Left cardiac atrium (tissue), 4 donors: Measurements from ENCODE around the gene HES2. TPM values are rescaled to one million over a fixed set of nuclear protein-coding genes. Genes with fewer than 3 reads are reported as not detected.
"Not testable (repeated sequence)": the region's sequence is repeated elsewhere in the genome, so short reads cannot be mapped to it uniquely, and the experiment has no call there.

Experiments used
- ATAC-seq, 2 donors: fragments of 200-7000 bp; cut with Tn5 transposase; one replicate each; pipeline ENCODE4 v1.9.1; 2020; ENCODE audit warnings: mild to moderate bottlenecking in 2 of 2, moderate library complexity in 2 of 2
- DNase-seq: peaks from one replicate; pipeline ENCODE4 v3.0.0-alpha.2; 2020
- intact Hi-C, 2 donors: fragments of 100-400 bp; cut with DNase I; formaldehyde crosslinking; loops; one replicate each; pipeline versions ENCODE4 v1.14.1 to v1.15.1; 2022 to 2023
- total RNA-seq, 2 donors: library from RNA; stranded (reverse); fragmentation: NEBNext Ultra II Directional; extraction: Animal tissue kit (Norgen Biotek cat#: 25700); gene quantifications; one replicate each; pipeline ENCODE4 v1.2.1, GENCODE V29; 2021
- donor health status: DM: no; HTN: yes; CAD: no.
- donor health status: DM: no; HTN: yes; CAD: no; lungs with severe emphysema.
- donor health status: DM: yes; HTN: yes; CAD: no.
- donor health status: Dilated cardiomyopathy.

Gene HES2
- total RNA-seq, 2 donors from 2014 or later, result 0.37 TPM; not detected in 1

DNA sequence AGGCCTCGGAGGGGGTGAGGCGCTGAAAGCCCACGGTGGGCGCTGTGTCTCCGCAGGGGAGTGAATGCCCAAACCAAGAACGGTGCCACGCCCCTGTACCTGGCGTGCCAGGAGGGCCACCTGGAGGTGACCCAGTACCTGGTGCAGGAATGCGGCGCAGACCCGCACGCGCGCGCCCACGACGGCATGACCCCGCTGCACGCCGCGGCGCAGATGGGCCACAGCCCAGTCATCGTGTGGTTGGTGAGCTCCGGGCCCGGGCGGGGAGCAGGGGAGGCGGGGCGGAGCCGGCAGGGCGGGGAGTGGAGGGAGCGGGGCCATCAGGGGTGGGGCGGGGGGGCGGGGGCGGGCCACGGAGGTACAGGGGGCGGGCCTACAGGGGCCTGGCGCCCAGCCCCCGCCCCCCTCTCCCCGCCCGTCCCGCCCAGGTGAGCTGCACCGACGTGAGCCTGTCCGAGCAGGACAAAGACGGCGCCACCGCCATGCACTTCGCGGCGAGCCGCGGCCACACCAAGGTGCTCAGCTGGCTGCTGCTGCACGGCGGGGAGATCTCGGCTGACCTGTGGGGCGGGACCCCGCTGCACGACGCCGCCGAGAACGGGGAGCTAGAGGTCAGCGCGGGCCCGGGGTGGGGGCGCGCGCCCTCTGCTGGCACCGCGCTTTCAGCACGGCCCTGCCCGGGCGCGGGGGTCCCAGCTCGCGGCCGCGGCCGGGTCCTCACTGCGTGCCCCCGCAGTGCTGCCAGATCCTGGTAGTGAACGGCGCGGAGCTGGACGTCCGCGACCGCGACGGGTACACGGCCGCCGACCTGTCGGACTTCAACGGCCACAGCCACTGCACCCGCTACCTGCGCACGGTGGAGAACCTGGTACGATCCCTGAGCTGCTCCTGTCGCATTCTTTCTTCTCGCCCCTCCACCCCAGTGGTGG is 20.7 kb upstream of the HES2 start:
- intact Hi-C loops, result no loop called here
- peak; percentile 27 to 64 for ATAC-seq

DNA sequence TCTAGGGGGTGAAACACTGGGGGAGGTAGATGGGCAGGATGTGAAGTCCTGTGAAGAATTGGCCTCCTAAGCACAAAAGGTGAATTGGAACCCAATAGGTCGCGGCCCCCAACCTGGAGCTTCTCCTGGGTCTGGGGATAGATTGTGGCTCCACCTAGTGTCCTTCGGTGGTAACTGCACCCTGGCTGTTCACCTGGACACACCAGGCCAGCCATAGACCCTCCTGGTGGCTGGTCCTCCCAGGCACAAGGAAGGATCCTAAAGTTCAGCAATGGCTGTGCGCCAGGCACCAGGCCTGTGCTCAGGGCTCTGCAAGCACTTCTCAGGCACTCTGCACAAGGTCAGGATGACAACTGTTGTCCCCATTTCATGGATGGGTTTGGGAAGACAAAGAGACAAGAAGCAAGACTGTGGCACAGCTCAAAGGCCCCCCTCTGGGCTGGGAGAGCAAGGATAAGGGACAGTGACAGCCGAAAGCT is 18.4 kb upstream of the HES2 start:
- ATAC-seq (peak; percentile 63 to 68), DNase-seq (peak; percentile 55)
- intact Hi-C loops, result no loop called here

More for the DNA sequence above, 20.7 kb upstream of the HES2 start:
- DNase-seq, result no peak

DNA sequence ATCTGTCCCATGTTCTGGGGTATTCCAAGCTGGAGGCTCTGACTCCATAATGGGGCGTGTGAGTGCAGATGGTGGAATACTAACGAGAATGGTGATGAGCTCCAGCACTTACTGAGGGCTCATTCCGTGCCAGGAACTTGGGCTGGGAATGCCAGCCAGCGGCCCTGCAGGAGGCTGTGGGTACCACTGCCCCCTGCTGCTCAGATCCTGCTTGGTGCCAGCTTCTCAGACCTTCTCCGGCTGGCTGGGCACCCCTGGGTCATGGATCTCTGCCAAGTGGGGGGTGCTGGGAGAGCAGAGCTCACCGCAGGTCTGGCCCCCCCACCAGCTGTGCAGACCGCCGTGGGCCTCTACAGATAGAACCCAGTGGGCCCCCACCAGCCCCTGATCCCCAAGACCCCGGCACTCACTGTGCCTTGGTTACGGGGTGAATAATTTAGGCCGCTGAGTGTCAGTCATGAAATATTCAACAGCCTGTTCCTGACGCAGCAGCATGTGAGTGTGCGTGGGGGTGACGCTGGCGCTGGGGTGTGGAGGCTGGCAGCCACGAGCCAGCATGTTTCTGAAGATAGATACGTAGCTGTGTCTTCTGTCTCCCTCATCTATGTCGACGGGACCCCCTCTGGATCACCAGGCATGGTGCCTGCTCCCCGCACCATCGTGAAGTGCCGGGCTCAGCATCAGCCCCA is 17.4 kb upstream of the HES2 start:
- intact Hi-C loops, DNase-seq: not testable (repeated sequence)
- peak; percentile 39 to 50 for ATAC-seq

DNA sequence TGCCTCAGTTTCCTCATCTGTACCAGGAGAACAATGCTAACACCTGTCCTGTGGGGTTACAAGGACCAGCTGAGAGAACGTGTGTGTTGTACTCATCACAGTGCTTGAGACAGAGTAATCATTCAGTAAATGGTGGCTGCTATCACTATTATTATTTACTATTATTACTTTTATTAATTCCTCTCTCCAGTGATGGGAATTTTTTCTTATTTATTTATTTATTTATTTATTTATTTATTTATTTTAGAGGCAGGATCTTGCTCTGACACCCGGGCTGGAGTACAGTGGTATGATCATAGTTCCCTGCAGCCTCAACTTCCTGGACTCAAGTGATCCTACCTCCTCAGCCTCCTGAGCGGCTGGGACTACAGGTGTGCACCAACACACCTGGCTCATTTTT is 16.6 kb upstream of the HES2 start:
- intact Hi-C loops, DNase-seq, ATAC-seq: not testable (repeated sequence)

DNA sequence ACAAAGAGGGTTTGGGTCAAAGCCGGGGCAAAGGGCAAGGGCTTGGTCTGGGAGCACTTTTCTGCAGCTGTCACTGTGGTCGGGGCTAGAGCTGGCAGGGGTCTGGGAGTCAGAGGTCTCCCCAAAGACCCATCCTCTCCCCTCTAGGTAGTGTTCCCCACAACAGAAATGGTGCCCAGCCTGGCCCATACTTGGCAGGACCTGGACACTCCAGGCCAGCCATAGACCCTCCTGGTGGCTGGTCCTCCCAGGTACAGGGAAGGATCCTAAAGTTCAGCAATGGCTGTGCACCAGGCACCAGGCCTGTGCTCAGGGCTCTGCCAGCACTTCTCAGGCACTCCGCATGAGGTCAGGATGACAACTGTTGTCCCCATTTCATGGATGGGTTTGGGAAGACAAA is 15.8 kb upstream of the HES2 start:
- intact Hi-C loops, result no loop called here
- no peak for DNase-seq
- ATAC-seq, result no peak

DNA sequence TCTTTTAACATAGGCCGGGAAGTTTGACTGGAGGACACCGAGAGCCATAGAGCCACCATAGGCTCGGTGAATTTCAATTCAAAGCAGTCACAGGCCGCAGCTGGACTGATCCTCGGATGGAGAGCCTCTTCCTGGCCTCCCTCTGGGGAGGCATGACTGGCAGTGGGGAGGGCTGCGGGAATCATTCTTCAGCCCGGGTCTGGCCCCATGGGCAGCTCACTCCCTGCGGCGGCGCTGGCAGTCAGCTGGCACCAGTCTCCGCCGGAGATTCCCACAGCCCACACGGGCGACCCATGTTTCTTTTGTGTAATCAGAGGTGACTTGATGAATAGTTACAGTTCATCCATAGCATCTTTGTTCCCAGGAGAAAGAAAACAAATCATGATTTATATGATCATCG is 15.4 kb upstream of the HES2 start:
- ATAC-seq, result no peak
- DNase-seq, result no peak
- intact Hi-C loops, result no loop called here

DNA sequence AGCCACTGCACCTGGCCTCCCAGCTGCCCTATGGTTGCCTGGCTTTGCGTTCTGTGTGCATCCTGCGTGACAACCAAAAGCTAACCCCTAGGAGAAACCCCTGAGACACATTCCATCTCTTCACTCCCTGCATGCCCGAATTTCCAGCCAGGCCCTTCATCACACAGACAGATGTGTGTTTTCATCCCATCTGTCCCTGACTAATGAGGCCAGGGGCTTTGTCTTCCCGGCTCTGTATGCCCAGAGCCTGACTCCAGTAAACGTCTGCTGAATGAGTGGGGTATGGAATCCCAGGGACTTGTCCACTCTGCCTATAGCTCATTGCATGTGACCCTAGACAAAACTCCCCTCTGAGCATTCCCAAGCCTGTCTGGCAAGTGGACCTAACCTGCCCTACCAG is 14.5 kb upstream of the HES2 start:
- ATAC-seq (no peak), DNase-seq (no peak)
- intact Hi-C loops, result no loop called here

DNA sequence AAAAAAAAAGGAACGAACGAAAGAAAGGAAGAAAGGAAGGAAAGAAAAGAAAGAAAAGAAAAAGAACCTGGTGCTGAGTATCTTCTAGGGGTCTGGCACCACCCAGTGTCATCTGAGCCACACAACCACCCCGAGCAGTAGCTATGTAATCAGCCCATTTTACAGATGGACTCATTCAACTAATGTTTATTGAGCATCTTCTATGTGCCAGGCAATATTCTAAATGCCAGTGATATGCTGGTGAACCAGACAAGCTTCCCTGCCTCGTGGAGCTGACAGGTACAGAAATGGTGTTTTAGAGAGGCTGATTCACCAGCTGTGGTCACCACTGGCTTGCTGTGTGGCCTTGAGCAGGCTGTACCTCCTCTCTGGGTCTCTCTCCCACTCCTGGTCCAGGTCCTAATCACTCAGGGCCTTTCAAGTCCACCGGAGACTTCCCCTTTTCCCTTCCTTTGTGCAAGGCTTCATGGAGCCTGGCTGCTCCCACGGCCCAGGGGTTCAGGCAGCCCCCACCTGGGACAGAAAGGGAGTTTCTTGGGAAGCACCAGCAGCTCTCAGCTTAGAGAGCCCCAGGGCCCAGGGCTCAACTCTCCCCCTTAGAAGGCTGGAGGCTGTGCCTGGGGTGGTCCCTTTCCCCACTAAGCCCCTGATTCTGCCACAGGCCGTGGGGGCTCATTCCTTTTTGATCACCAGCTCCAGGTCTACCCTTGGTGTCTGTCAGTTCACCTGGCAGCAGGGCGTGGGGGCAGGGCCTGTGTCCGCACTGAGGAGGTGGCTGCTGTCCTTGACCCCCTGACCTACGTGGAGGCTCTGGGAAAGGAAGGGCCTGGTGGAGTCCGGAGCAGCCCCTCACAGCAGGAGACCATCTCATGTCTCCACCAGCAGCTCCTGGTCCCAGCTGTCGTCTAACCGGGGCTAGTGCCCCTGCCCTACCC is 12.2 kb upstream of the HES2 start:
- ATAC-seq, DNase-seq, intact Hi-C loops: not testable (repeated sequence)

DNA sequence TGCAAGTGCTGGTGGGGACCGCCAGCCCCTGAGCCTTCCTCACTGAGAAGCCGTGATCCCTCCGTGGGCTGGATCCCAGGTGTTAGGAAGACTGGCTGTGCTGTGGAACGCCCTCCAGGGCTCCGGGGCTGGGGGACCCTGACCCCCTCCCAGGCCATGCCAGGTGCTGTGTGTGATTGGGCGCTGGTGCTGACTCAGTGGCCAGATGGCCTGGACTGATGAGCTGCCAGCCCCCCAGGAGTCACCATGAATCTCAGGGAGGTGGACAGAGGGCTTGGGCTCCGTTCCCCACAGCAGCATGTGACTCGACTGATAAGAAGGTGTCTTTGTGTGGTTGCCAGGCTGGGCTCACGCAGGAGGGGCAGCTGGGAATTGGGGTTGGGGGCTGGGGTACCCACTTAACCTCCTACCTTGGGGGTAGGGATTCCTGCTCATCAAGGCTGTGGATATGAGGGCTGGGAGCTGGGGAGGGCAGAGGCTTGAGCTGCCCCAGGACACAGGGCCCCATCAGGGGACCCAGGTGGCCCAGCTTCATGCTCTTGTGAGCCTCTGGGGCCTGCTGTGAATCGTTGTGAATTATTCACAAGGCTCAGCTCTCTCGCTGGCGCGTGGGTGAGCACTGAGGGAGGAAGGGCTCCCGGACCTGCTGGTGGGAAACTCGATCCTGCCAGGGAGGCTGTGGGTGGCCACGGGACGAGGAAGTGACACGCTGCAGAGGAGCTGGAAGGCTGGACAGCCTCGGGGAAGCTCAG is 10.1 kb upstream of the HES2 start:
- intact Hi-C loops, result not testable (repeated sequence)

DNA sequence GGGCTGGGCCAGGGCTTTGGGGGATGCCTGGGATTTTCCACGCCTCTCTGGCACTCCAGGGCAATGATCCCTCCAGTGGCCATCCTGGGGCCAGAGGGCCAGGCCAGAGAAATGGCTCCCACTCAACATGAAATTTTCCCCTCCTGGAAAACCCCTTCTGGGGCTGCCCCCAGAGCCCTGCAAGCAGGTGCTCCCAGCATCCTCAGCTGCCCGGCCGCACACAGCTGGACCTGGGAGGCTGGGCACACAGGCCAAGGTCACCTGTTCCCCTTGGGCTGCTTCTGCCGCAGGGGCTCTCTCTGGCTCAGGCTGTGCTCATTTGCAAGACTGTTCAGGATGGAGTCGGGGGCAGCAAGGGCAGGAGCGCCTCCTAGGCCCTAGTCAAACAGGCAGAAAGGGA is 8.7 kb upstream of the HES2 start:
- intact Hi-C loops, DNase-seq, ATAC-seq: not testable (repeated sequence)

More for the DNA sequence above, 10.1 kb upstream of the HES2 start:
- ATAC-seq, result peak in 1 of 2 donors; percentile 20
- DNase-seq, result not testable (repeated sequence)

DNA sequence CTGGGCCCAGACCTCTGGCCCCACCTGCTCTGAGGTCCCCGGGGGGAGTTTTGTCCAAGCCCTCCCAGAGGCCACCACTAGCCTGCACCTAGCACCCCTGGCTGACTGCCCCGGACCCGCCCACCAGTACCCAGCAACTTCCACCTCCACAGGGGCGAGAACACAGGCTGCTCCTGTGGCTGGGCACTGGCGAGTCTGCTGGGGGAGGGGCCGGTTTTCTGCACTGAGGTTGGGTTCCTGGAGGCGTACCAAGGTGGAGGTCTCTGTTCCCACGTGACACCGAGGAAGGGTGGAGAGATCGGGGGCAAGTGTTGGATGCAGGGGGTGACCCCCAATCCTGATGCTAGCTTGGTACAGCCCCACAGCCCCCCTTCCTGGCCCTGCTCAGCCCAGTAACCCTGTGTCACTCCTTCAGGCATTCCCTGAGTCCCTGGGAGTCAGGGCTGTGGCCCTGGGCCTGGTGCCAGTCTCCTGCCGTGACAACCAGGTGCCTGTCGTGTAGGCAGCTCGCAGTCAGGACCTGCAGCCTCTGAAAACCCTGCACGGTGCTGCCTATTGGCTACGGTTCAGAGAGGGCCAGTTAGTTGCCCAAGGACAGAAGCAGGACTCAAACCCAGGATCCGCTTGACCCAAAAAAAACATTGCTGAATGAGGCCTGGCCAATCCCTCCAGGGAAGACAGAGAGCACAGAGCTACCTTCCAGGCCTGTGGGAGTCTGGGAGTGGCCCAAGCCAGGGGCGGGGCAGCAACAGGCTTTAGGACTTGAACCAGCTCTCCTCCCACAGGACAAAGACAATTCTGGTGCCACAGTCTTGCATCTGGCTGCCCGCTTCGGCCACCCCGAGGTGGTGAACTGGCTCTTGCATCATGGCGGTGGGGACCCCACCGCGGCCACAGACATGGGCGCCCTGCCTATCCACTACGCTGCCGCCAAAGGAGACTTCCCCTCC is 8.0 kb upstream of the HES2 start:
- intact Hi-C loops, result no loop called here
- DNase-seq, result no peak
- ATAC-seq, result no peak

DNA sequence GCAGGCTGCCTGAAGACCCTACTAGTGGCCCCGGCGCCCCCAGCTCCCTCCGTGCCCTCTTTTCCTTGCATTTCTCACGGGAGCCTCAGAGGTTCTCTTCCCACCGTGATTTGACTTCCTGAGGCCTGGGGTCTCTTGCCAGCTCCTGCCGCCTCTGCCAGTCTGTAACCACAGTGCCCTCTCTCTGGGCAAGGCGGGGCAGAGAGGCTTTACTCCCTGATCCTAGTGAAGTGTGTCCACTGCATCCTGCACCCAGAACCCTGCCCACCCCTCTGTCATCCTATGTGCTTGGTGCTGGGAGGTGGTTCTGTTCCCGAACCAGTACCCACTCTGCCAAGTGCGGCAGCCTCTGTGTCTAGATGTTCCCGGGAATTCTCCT is 7.2 kb upstream of the HES2 start:
- intact Hi-C loops, result no loop called here
- DNase-seq (no peak), ATAC-seq (no peak)

DNA sequence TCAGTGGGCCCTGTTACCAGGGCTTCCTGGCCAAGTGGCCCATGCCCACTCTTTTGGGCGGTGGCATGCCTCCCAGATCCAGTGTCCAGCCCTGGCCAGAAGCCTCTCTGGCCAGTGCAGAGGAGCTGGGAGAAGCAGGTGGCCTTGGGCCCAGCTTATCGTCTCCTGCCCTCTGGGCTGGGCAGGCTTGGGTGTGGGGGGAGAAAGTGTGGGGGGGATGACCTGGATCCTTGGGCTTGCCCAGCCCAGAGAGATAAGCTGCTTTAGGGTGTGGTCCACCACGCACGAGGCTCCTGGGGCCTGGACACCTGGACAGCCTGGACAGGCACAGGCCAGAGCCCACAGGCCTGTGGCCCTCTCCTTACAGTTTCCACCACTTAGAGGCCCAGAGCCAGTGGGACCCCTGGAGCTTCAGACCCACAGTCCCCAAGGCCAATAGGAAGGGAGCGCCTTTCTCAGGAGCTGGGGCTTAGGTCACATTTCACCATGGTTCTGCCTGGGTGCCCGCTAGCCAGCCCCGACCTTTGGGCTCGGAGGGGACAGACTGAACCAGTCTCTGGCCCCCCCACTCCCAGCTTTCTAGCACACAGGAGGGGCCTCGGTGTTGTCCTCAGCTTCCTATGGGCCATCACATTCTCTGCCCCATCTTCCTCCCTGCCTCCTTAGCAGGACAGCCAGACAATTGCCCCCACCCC is 6.7 kb upstream of the HES2 start:
- intact Hi-C loops, result no loop called here
- no peak for ATAC-seq
- no peak for DNase-seq

DNA sequence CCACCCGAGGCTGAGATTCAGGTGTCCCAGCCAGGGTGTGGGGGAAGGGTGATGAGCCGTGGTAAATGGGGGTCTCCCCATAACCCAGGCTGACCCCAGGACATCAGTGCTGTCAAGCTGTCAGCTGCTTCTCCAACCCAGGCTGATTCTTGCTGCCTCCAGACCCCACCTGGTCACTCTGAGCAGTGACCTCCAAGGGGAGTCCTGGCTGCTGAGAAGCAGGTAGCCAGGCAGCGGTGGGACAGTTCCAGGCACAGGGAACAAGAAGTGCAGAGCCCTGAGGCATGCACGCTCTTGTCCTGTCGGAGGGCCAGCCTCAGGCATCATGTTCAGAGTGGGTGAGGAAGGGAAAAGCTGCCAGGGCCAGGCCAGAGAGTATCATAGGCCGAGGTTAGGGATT is 5.9 kb upstream of the HES2 start:
- no peak for ATAC-seq
- intact Hi-C loops, result no loop called here
- no peak for DNase-seq

DNA sequence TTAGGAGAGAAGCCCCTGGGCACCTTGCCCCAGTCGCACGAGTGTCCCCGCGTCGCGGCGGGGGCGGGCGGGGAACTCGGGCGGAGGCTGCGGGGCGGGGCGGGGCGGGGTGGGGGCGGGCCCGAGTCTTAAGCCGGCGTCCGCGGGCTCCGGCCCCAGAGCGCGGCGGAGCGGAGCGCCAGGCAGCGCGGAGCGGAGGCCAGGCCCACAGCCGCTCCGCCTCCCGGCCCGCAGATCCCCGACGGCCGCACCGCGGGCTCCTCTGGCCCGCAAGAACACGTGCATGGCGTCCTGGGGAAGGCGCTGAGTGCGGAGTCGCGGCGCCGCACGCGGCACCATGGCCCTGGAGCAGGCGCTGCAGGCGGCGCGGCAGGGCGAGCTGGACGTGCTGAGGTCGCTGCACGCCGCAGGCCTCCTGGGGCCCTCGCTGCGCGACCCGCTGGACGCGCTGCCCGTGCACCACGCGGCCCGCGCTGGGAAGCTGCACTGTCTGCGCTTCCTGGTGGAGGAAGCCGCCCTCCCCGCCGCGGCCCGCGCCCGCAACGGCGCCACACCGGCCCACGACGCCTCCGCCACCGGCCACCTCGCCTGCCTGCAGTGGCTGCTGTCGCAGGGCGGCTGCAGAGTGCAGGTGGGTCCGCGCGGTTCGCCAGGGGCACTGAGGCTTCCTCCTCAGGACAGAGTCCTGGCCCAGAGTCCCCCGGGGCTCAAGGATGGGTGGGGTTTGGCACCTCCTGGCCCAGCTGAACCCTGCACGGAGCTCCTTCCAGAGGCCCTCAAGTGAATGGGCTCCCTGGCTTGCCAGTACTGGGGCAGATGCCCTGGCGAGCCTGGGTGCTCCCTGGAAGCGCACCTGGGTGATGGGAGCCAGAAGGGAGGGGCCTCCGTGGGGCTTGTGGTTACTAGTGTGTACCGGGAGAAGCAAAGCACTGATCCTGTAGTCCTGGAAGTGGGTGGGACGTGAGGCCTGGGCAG is 5.2 kb upstream of the HES2 start, which contains the start of gene ESPN:
TSS of gene ESPN (plus strand) at position 158 of the 975 bp plus-strand sequence. CDS start at position 338, 180 bp downstream.
- no peak for DNase-seq
- ATAC-seq, result peak in 1 of 2 donors; percentile 39
- intact Hi-C loops, result no loop called here
